Posterior vena cava (tissue), 2 donors: ENCODE results near the gene WDPCP. TPM values are rescaled to one million over a fixed set of nuclear protein-coding genes. Genes with fewer than 3 reads are reported as not detected.
"Not testable (repeated sequence)": the region's sequence is repeated elsewhere in the genome, so short reads cannot be mapped to it uniquely, and the experiment has no call there.

Experiments
- DNase-seq: peaks from one replicate; pipeline ENCODE4 v3.0.0-alpha.2; 2020; ENCODE audit warnings: low spot score
- intact Hi-C, 2 donors: fragments of 100-400 bp; cut with DNase I; formaldehyde crosslinking; loops; one replicate each; pipeline versions ENCODE4 v1.14.1 to v1.14.2; 2022 to 2023
- total RNA-seq, 2 donors: library from RNA; stranded (reverse); fragmentation: NEBNext Ultra II Directional; extraction: Animal tissue kit (Norgen Biotek cat#: 25700); gene quantifications; one replicate each; pipeline ENCODE4 v1.2.1, GENCODE V29; 2021
- donor health status: DM: yes; HTN: yes; CAD: no.
- donor health status: DM: yes; HTN: yes; CAD: no.

WDPCP gene
- total RNA-seq, 2 donors from 2014 or later: 19.5 to 20.0 TPM

DNA sequence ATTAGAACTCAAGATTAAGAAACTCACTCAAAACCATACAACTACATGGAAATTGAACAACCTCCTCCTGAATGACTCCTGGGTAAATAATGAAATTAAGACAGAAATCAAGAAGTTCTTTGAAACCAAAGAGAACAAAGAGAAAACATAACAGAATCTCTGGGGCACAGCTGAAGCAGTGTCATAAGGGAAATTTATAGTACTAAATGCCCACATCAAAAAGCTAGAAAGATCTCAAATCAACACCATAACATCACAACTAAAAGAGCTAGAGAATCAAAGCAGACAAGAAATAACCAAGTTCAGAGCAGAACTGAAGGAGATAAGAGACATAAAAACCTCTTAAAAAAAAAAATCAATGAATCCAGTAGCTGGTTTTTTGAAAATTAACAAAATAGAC, 30.5 kb downstream of the WDPCP start:
- not testable (repeated sequence) for DNase-seq
- intact Hi-C loops: loop anchor here in 1 of 2 donors (10.0 kb wide), 1 partner anchor 1103 kb away; no protein-coding TSS in a partner anchor

DNA sequence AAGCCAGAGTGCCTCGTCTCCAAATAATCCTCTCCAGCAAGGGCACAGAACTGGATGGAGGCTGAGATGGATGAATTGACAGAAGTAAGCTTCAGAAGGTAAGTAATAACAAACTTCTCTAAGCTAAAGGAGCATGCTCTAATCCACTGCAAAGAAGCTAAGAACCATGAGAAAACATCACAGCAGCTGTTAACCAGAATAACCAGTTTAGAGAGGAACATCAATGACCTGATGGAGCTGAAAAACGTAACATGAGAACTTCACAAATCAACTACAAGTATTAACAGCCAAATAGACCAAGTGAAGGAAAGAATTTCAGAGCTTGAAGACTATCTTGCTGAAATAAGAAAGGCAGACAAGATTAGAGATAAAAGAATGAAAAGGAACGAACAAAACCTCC, 32.3 kb downstream of the WDPCP start:
- DNase-seq: no peak
- intact Hi-C loops: loop anchor here in 1 of 2 donors (10.0 kb wide), 1 partner anchor 1101 kb away; no protein-coding TSS in a partner anchor

DNA sequence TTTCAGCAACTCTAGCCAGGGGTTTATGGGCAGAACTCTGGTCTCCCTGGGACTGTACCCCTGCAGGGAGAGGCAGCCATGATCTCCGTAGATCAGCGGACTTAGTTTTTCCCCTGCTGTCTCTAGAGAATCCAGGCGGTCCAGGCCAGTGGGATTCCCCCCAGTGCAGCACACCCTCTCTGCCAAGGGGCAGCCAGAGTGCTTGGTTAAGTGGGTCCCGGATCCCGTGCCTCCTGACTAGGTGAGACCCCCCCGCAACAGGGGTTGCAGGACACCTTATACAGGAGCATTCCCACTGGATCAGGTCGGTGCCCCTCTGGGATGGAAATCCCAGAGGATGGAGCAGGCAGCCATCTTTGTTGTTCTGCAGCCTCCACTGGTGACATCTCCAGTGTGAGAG, 33.0 kb downstream of the WDPCP start:
- intact Hi-C loops: loop anchor here in 1 of 2 donors (10.0 kb wide), 1 partner anchor 1100 kb away; no protein-coding TSS in a partner anchor
- no peak for DNase-seq

DNA sequence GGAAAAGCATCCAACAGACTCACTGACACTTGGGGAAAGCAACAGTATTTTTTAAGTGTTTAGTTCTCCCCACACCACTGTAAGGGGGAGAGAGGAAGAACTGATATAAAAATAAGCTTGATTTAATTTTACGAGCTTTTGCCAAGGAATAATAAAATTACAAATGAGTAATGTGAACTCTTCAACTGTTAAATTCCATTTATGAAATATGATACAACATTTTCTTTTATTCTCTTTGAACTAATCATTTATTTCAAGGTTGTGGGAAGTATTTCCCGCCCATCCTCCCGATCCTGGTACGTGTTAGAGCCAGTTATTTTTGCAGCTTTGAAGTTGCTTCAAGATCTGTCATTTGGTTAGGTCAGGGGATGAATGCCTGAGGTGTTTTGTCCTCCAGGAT, 35.2 kb downstream of the WDPCP start:
- DNase-seq: no peak
- intact Hi-C loops: loop anchor here in 1 of 2 donors (10.0 kb wide), 1 partner anchor 1098 kb away; no protein-coding TSS in a partner anchor

DNA sequence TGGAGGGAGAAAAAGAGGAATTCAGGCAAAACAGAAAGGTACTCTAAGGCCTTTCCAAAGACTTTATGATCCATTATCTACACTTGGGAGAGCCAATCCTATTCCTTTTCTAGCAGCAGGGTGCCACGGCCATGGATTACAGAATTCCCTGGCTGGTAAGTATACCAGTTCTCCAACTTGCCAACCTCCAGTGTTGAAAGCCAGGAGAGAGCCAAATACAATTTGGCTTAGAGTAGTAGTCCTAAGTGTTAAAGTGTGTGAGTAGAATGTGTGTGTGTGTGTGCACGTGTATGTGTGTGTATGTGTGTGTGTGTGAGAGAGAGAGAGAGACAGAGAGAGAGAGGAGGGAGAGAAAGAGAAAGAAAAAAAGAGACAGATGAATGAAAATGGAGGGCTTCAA, 43.3 kb downstream of the WDPCP start:
- intact Hi-C loops: no loop called here
- no peak for DNase-seq

DNA sequence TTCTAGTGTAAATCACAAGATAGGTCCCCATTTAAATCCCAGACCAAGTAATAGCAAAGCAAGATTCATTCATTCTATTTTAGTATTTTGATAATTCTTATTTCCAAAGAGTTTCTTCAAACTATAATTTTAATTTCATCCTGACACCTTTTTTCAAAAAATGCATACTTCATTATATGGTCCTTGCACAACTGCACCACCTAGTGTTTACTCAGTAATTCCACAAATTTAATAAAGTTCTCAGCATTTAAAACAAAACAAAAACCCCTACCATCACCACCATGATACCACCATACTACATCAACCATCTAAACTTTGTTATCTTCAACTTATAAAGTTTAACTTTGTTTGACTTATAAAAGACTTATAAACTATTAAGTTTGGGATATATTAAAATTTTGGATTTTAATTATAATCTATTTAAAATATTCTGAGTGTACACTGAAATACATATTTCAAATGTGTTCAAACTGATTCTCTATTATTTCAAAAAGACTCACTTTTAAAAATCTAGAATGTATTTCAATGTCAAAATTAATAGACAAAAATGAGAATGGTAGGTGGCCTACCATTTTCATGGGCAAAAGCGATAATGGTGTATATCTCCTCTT, 44.2 kb downstream of the WDPCP start:
- intact Hi-C loops: no loop called here
- no peak for DNase-seq

DNA sequence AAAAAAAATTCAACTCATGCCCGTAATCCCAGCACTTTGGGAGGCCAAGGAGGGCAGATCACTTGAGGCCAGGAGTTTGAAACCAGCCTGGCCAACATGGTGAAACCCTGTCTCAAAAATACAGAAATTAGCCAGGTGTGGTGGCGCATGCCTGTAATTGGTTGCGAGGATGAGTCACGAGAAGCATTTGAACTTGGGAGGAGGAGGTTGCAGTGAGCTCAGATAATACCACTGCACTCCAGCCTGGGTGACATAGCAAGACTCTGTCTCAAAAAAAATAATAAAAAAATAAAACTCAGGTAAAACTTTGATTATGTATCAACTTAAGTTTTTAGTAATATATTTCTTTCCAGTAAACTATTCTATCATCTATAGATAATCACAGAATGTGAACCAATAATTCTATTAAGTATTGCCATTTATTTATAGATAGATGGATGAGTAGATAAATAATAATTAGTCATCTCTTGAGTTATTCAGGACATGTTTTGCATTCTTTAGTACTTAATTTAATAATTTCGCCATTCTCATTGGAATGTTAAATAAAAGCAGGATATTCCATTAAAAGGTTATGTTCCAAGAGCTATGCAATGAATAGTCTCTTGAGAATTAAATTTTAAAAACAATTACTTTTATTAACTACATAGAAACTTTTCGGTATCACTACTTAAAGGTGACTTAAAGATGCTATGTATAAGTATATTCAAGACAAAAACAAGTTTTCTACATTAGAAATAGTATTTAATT, 48.7 kb downstream of the WDPCP start:
- DNase-seq: no peak
- intact Hi-C loops: no loop called here

DNA sequence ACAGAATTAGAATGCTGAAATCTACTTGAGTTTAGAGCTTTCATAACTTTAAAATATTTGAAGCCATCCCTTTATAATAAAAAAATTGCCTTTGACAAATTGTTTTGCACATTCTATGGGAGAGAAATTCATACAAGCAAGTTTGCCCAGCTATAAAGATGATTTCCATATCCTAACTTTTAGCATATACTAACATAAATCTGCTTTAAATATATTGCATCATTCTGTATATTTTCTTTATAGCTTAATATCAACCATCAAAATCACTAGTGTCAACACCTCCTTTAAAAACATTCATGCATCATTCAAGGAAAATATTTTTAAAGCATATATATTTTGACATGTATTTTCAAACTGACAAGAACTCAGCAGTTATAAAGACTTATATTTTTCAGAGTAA, 49.9 kb downstream of the WDPCP start:
- intact Hi-C loops: no loop called here
- no peak for DNase-seq

DNA sequence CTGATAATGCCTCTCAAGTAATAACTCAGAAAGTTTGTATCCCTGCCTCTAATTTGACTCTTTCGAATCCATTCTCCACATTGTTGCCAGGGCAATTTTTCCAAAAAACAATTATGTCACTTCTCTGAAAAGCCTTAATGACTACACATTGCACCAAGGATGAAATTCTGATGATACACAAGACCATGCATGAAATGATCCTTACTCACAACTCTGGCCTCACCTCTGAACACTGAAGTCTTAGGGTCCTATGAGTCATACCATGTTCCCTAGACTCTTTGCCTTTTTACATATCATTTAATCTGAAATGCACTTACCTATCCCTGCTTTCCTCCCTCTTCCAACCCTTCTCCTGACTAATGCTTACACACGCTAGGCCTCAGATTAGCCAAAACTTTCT, 51.0 kb downstream of the WDPCP start:
- DNase-seq: no peak
- intact Hi-C loops: no loop called here

DNA sequence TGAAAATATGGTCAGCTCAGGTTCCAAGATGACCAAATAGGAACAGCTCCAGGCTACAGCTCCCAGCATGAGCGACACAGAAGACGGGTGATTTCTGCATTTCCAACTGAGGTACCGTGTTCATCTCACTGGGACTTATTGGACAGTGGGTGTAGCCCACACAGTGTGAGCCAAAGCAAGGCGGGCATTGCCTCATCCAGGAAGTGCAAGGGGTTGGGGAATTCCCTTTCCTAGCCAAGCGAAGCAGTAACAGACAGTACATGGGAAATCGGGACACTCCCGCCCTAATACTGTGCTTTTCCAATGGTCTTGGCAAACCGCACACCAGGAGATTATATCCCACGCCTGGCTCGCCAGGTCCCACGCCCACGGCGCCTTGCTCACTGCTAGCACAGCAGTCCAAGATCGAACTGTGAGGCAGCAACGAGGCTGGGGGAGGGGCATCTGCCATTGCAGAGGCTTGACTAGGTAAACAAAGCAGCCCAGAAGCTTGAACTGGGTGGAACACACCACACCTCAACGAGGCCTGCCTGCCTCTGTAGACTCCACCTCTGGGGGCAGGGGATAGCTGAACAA, 57.5 kb downstream of the WDPCP start:
- no peak for DNase-seq
- intact Hi-C loops: no loop called here

DNA sequence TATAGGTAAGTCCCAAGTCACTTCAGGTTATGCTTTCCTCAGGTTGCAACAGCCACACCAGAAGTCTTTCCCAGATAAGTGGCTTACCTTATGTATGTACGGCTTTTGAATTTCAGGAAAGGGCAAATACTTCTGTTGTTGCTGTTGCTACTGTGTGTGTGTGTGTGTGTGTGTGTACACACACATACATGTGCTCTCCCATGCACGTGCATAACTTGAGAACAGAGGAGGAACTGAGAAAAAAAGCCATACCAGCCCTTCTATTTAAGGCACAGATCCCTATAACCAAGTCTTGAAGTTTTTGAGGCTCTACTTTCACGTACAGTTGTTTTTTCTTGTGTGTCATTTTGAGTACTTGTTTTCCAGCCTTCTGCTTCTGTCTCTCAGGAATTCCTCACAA, 62.4 kb downstream of the WDPCP start:
- DNase-seq: no peak
- intact Hi-C loops: no loop called here

DNA sequence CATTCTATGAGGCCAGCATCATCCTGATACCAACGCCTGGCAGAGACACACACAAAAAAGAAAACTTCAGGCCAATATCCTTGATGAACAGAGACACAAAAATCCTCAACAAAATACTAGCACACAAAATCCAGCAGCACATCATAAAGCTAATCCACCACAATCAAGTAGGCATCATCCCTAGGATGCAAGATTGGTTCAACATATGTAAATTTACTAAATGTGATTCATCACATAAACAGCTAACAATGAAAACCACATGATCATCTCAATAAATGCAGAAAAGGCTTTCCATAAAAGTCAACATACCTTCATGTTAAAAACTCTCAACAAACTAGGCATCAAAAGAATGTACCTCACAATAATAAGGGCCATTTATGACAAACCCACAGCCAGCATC, 65.3 kb downstream of the WDPCP start:
- no peak for DNase-seq
- intact Hi-C loops: no loop called here

DNA sequence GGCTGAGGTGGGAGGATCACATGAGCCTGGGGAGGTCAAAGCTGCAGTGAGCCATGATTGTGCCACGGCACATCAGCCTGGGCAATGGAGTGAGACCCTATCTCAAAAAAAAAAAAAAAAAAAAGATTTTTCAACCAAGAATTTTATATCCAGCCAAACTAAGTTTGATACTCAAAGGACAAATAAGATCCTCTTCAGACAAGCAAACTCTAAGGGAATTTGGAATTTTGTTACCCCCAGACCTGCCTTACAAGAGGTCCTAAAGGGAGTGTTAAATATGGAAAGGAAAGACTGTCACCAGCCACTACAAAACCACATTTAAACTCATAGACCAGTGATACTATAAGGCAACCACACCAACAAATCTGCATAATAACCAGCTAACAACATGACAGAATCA, 67.5 kb downstream of the WDPCP start:
- intact Hi-C loops: no loop called here
- DNase-seq: no peak

DNA sequence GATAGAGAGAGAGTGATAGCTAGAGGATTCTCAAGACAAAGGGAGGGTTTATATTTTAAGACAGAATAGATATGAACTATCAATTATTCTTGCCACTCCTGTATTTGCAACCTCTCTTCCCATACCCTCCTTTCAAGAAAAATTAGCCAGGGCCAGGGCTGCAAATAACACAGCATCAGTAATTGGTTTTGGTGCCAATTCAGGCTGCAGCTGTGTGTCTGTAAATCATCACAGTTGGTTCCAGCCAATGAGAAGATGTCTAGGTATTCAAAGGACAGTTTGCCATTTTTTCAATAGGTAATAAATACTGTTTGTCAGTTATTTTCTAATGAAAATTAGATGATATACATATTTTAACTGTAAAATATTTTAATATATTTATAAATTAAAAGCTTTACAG, 73.5 kb downstream of the WDPCP start:
- no peak for DNase-seq
- intact Hi-C loops: no loop called here

DNA sequence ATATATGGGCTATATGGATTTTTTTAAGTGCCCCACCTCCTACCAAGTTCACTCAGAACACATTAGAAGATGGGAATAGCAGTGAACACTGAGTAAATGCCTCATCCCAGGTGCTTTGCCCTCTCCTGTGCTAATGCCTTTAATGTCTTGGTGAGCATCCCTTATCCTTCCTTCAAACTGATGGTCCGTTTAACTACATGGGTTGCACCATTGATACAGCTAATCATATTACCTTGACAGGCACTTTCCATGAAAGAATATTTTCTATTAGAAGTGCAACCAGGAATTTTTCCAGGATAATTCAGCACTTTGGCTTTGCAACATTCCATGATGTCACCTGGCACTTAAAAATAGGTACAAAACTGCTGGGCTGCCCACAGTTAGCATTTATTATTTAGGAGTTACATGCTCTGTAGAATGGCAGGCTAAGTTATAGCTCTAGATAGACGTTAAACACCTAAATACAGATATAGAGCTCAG, 74.0 kb downstream of the WDPCP start:
- no peak for DNase-seq
- intact Hi-C loops: no loop called here

DNA sequence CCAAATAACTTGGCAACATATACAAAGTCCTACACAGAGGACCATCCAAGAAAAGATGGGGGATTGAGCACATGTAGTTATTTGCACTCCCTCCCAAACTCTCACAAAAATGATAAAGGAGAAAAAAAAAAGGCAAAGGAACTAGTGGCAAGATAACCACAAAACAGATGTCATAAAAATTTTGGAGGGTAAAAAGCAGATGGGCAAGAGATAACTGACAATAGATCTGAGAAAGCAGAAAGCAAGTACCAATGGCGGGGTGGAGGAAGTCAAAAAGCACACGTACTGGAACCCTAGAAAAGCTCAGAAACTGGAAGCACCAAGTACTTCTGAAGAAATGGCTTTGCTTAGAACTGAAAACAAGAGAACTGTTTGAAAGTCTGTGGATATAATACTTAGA, 82.0 kb downstream of the WDPCP start:
- DNase-seq: no peak
- intact Hi-C loops: no loop called here

DNA sequence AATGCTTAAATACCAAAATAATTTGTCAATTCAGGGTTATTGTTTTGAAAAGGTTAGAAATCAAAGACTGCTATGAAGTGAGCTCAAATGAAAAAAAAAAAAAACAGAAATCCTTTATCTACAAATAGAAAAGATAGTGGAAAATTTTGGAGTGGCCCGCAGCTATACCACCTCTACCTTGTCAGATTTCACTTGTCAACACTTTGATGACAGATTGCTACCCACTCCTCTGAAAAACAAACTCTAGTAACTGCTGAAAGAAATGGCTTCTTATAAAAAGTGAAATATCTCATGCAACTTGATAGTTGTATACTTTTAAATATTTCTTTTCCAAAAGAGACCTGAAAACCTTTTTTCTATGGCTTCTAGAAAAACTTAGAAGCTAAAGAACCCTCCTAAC, 84.5 kb downstream of the WDPCP start:
- no peak for DNase-seq
- intact Hi-C loops: no loop called here

DNA sequence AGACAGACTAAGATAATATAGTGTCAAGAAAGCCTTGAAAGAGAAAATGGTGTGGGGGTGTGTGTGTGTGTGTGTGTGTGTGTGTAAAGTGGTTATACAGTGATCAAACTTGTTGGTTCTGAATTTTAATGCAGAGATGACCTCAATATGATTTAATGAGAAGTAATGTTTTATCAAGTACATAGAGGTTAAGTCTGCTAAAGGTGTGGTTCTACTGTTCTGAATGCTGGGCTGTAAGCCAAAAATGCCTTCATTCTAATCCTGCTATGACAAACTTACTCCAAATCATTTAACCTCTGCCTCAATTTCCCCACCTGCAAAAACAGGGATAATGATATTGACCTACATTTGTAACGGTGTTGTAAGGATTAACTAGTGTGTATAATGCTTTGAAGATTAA, 87.9 kb downstream of the WDPCP start:
- no peak for DNase-seq
- intact Hi-C loops: no loop called here

DNA sequence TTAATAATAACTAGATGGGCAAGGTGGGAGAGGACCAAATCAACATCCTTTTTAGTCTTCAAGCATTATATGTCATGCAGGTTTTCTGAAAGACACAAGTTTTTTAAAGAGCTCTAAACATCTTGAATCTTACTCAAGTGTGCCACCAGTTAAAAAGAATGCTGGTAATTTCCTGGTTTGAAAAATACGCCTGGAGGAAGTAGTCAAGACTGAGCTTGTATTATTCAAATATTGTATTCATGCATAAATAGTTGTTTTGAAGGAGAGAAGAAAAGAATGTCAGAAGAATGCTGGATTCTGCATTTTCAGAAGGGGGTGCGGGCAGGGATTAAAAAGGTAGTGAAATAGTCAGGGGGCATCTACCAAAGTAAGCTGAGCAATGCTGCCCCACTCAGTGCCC, 90.7 kb downstream of the WDPCP start:
- intact Hi-C loops: no loop called here

DNA sequence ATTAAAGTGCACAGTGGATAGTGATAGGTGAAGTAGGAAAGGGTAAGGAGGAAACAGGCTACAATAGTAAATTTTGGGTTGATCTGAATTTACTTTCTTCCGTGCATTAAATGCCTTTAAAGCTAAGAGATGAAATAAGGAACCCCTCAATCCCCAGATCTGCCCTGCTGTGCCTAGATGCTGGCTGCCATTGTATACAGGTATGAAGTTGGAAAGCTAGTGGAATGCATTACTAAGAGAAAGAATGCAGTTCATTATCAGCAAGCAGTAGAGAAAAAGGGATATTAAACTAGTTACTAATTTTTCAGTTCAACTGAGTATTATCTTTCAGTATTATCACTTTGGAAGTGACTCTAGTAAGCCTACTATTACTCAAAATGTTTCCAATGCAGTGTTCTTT, 93.3 kb downstream of the WDPCP start:
- intact Hi-C loops: no loop called here
- no peak for DNase-seq

More for the DNA sequence above, 90.7 kb downstream of the WDPCP start:
- no peak for DNase-seq

DNA sequence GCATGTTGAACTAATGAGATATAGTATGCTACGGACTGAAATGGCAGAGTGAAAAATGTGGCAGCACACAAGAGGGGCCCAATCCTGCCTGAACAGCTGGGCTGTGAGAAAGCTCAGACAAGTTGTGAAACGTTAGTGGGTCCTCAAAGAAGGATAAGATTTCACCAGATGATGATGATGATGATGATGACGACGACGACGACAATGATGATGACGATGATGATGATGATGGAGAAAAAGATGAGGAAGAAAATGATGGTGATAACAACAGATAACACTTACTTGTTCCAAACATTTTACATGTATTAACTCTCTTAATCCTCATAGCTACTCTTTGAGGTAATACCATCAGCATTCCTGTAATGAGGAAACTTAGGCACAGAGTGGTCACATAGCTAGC, 94.2 kb downstream of the WDPCP start:
- intact Hi-C loops: no loop called here
- DNase-seq: no peak
